ENCODE data around the gene FPGT.
"Not testable (repeated sequence)": the region's sequence is repeated elsewhere in the genome, so short reads cannot be mapped to it uniquely, and the experiment has no call there.

The FPGT gene

GRCh38 chr1:74247881-74248528 is 50.0 kb downstream of the FPGT start:
- no peak overlapping the region for H3K4me3 ChIP-seq (replicated peaks; ENCODE audit: low read depth, low read length)
- DNase-seq (ENCODE audit: extremely low read depth, low read depth): no peak
- no peak for TF ChIP-seq CTCF (IDR thresholded peaks at IDR 0.05; ENCODE audit: low read depth, low read length, missing control alignments)

- not testable (repeated sequence) for H3K4me3 ChIP-seq (replicated peaks; ENCODE audit: low read depth, low read length); DNase-seq (ENCODE audit: extremely low read depth, low read depth)
These were observed 55.3 kb downstream of the FPGT start for GRCh38 chr1:74253243-74253824.

Measured in HFF-Myc (cell line).